DOHH2 (cell line): ENCODE measurements around the gene PDZRN3.

Experiments used
- H3F3A ChIP-seq: fragments of 200-600 bp; sonication (generic), shearing (Covaris generic); 2 replicates; pipeline ENCODE4 v1.6.0; 2016; ENCODE audit warnings: antibody characterized with exemption, mild to moderate bottlenecking; ENCODE audit not compliant: control insufficient read depth, insufficient read depth
- H3K27ac ChIP-seq: fragments of 200-600 bp; sonication (generic); 2 replicates; pipeline ENCODE4 v1.5.1; 2014; ENCODE audit warnings: low read depth, mild to moderate bottlenecking, low read length, moderate library complexity
- H3K27me3 ChIP-seq: fragments of 200-600 bp; sonication (generic); 2 replicates; pipeline ENCODE4 v1.6.1; 2014; ENCODE audit warnings: mild to moderate bottlenecking, low read length, mixed read lengths; ENCODE audit not compliant: control insufficient read depth
- H3K36me3 ChIP-seq: fragments of 200-600 bp; sonication (generic); 2 replicates; pipeline ENCODE4 v1.6.1; 2014; ENCODE audit warnings: mild to moderate bottlenecking, low read length, moderate library complexity, mixed read lengths; ENCODE audit not compliant: control insufficient read depth
- H3K4me1 ChIP-seq: fragments of 200-600 bp; sonication (generic); 2 replicates; pipeline ENCODE4 v1.6.1; 2014; ENCODE audit warnings: mild to moderate bottlenecking, low read length, mixed read lengths; ENCODE audit not compliant: control insufficient read depth
- H3K4me2 ChIP-seq: fragments of 200-600 bp; sonication (generic); 2 replicates; pipeline ENCODE4 v1.6.0; 2014; ENCODE audit warnings: mild to moderate bottlenecking, low read length, moderate library complexity
- H3K4me3 ChIP-seq: fragments of 200-600 bp; sonication (generic); 2 replicates; pipeline ENCODE4 v1.5.1; 2014; ENCODE audit warnings: mild to moderate bottlenecking, low read length, mixed read lengths
- H3K79me2 ChIP-seq: fragments of 200-600 bp; sonication (generic); 2 replicates; pipeline ENCODE4 v1.6.1; 2014; ENCODE audit warnings: mild to moderate bottlenecking, low read length, mixed read lengths; ENCODE audit not compliant: control insufficient read depth
- H3K9me2 ChIP-seq: fragments of 200-600 bp; sonication (generic); replicated peaks from 2 replicates; pipeline ENCODE4 v1.6.1; 2014; ENCODE audit warnings: mild to moderate bottlenecking, low read length, mixed read lengths; ENCODE audit not compliant: control insufficient read depth
- H3K9me3 ChIP-seq: fragments of 200-600 bp; sonication (generic); 2 replicates; pipeline ENCODE4 v1.6.1; 2014; ENCODE audit warnings: antibody characterized with exemption, low read length, mixed read lengths; ENCODE audit not compliant: control insufficient read depth, insufficient read depth
- H4K20me1 ChIP-seq: fragments of 200-600 bp; sonication (generic); 2 replicates; pipeline ENCODE4 v1.6.0; 2014; ENCODE audit warnings: low read depth, mild to moderate bottlenecking, antibody characterized with exemption, low read length, moderate library complexity; ENCODE audit not compliant: control insufficient read depth, insufficient read depth
- CTCF ChIP-seq: fragments of 200-600 bp; sonication (generic); IDR thresholded peaks from one replicate; pipeline ENCODE4 v1.5.1; 2014; ENCODE audit warnings: antibody characterized with exemption, mild to moderate bottlenecking, low read depth, low read length; ENCODE audit not compliant: poor library complexity, severe bottlenecking
- EZH2phosphoT487 ChIP-seq: fragments of 200-600 bp; sonication (generic); IDR thresholded peaks from 2 replicates; pipeline ENCODE4 v1.6.1; 2017; ENCODE audit warnings: borderline replicate concordance, mild to moderate bottlenecking, antibody characterized with exemption, low read length, moderate library complexity, mixed read lengths

PDZRN3 gene

DNA sequence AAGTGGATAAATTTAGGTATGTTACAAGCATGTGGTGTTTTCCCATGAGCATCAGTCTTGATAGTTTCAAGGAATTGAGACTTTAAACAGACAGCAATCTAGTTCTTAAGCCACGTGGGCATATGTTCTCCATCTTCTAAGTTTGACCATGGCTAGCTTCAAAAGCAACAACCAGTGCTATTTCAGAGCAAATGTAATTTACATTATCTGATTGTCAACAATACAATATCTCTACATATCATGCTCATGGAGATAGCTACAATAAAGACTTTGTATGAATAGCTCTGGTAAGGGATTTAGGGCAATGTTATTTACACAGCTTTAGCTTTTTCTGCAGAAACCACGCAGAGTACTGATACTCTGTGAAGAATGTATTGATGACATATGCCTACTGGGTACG is 38.8 kb upstream of the PDZRN3 start:
- H3K27me3 ChIP-seq: no peaks in the 10 kb centered on the region
- no peaks in the 10 kb centered on the region for H3K9me3 ChIP-seq
- no peaks in the 10 kb centered on the region for H3F3A ChIP-seq
- H3K27ac ChIP-seq: no peak overlapping the region
- no peaks in the 10 kb centered on the region for H4K20me1 ChIP-seq
- no peak overlapping the region for H3K4me3 ChIP-seq
- H3K4me2 ChIP-seq: no peak overlapping the region
- no peaks in the 10 kb centered on the region for H3K9me2 ChIP-seq
- H3K36me3 ChIP-seq: no peaks in the 10 kb centered on the region
- H3K79me2 ChIP-seq: no peaks in the 10 kb centered on the region
- H3K4me1 ChIP-seq: no peaks in the 10 kb centered on the region
- TF ChIP-seq CTCF (no peak), EZH2phosphoT487 (no peak)

DNA sequence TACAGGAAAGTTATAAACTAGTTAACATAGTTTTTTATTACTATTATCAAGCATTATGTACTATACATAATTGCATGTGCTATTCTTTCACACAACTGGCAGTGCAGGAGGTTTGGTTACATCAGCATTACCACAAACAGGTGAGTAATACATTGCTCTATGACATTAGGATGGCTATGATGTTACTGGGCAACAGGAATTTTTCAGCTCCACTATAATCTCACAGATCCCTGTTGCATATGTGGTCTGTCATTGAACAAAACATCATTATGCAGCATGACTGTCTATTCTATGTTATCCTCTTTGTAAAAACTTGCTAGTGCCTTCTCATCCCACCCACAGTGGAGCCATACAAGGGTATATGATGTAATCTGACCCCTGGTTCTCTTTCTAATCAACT is 36.5 kb upstream of the PDZRN3 start:
- Histone ChIP-seq H4K20me1 (no peaks in the 10 kb centered on the region), H3K9me3 (no peaks in the 10 kb centered on the region), H3F3A (no peaks in the 10 kb centered on the region), H3K4me3 (no peak overlapping the region), H3K27ac (no peak overlapping the region), H3K4me2 (no peak overlapping the region), H3K27me3 (no peaks in the 10 kb centered on the region), H3K79me2 (no peaks in the 10 kb centered on the region), H3K36me3 (no peaks in the 10 kb centered on the region), H3K9me2 (no peaks in the 10 kb centered on the region), H3K4me1 (no peaks in the 10 kb centered on the region)
- TF ChIP-seq EZH2phosphoT487 (no peak), CTCF (no peak)

DNA sequence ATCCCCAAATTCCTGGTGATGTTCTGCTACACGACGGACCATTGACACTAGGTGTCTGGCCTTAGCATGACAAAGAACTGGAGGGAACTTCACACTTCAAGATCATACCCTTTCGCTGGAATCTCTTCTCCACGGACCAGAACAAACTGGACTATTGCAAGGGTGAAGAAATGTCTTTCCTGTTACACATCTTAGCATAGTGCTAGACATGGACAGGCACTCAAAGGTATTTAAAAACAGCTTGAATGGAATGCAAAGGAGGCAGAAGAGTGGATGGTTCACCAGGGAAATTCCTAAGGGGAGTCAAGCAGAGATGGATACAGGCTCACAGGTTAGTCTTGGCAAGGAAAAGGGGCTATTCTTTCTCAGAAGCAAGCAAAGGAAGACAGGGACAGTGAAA is 33.5 kb upstream of the PDZRN3 start:
- Histone ChIP-seq H3K27me3 (no peaks in the 10 kb centered on the region), H3K79me2 (no peaks in the 10 kb centered on the region), H3K27ac (no peak overlapping the region), H4K20me1 (no peaks in the 10 kb centered on the region), H3K4me3 (no peak overlapping the region), H3F3A (no peaks in the 10 kb centered on the region), H3K36me3 (no peaks in the 10 kb centered on the region), H3K9me3 (no peaks in the 10 kb centered on the region), H3K4me1 (no peaks in the 10 kb centered on the region), H3K9me2 (no peaks in the 10 kb centered on the region), H3K4me2 (no peak overlapping the region)
- TF ChIP-seq EZH2phosphoT487 (no peak), CTCF (no peak)

- Histone ChIP-seq H3K4me3 (no peak overlapping the region), H3K27ac (no peak overlapping the region), H3F3A (no peaks in the 10 kb centered on the region), H3K36me3 (no peaks in the 10 kb centered on the region), H3K9me2 (no peaks in the 10 kb centered on the region), H3K79me2 (no peaks in the 10 kb centered on the region), H3K27me3 (no peaks in the 10 kb centered on the region), H3K4me1 (no peaks in the 10 kb centered on the region), H3K4me2 (no peak overlapping the region), H3K9me3 (no peaks in the 10 kb centered on the region), H4K20me1 (no peaks in the 10 kb centered on the region)
- TF ChIP-seq CTCF (no peak), EZH2phosphoT487 (no peak)
Observed at GRCh38 chr3:73657186-73657585, 32.4 kb upstream of the PDZRN3 start.
